ENCODE data around the gene DNAJB11. TPM values are rescaled to one million over a fixed set of nuclear protein-coding genes. Genes with fewer than 3 reads are reported as not detected.

The DNAJB11 gene
- total RNA-seq: 10 to 100 TPM; 19.5 to 40.0 (median 33.5) TPM

DNA sequence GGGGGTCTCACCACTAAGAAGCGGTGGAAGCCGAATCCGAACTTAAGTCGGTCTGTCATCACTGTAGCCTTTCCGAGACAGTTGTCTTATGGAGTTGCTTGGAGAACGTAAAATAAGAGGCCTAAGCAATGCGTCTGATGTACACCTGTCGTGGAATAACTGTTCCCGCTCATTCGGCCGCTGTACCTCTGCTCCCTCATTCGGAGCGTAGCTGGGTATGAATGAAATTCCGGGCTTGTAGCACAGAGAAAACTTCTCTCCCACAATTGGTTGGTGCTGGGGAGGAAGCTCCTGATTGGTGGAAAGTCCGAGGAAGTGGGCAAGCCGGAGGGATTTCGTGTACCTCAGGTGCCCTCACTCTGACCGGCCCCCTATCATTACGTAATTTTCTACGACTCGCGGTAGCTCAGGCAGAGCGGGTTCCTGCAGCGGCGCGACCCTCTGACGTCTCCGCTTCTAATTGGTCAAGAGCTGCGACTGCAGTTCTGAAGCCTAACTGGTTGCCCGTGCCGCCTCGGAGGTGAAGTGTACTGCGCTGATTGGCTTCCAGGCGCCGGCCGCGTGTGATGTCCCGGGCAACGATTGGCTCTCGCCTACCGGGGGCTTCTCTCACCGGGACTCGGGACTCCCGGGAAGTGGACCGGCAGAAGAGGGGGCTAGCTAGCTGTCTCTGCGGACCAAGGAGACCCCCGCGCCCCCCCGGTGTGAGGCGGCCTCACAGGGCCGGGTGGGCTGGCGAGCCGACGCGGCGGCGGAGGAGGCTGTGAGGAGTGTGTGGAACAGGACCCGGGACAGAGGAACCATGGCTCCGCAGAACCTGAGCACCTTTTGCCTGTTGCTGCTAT is at the start of gene DNAJB11:
Gene DNAJB11 (plus strand): TSS at position 625 of the 845 bp plus-strand sequence. CDS start 178 bp downstream, at position 803.
- ATAC-seq: peak; percentile 95
- WGBS, 2 donors (ENCODE audit: low coverage in 1 of 2): 0 to 5% methylated on average over 8 to 17 of the region's 59 CpGs
- Histone ChIP-seq H3K9me3 (no peaks in the 10 kb centered on the region), H3K27ac (peak within 1 kb of the TSS; percentile 87 to 96 (median 94)), H3K27me3 (no peaks in the 10 kb centered on the region), H3K36me3 (peaks cover 3 to 32% of the 10 kb centered on the region in 2 donors), H3K4me1 (peaks cover 0 to 59% (median 18%) of the 10 kb centered on the region in 3 donors), H3K4me3 (peak within 1 kb of the TSS; percentile 84 to 95)
- peak; percentile 83 to 86 for TF ChIP-seq POLR2A (IDR thresholded peaks at IDR 0.05)
- peak; percentile 75 for TF ChIP-seq POLR2AphosphoS5 (IDR thresholded peaks at IDR 0.05)
- no peak for TF ChIP-seq EP300 (IDR thresholded peaks at IDR 0.05)
- TF ChIP-seq, protein P1, sequence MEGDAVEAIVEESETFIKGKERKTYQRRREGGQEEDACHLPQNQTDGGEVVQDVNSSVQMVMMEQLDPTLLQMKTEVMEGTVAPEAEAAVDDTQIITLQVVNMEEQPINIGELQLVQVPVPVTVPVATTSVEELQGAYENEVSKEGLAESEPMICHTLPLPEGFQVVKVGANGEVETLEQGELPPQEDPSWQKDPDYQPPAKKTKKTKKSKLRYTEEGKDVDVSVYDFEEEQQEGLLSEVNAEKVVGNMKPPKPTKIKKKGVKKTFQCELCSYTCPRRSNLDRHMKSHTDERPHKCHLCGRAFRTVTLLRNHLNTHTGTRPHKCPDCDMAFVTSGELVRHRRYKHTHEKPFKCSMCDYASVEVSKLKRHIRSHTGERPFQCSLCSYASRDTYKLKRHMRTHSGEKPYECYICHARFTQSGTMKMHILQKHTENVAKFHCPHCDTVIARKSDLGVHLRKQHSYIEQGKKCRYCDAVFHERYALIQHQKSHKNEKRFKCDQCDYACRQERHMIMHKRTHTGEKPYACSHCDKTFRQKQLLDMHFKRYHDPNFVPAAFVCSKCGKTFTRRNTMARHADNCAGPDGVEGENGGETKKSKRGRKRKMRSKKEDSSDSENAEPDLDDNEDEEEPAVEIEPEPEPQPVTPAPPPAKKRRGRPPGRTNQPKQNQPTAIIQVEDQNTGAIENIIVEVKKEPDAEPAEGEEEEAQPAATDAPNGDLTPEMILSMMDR (IDR thresholded peaks at IDR 0.05): no peak

- no peaks in the 10 kb centered on the region for H3K36me3 ChIP-seq
- no peaks in the 10 kb centered on the region for H3K27me3 ChIP-seq
- no peak overlapping the region for H3K27ac ChIP-seq
- TF ChIP-seq, protein P1 (IDR thresholded peaks at IDR 0.05): no peak
- TF ChIP-seq EP300 (IDR thresholded peaks at IDR 0.05) (no peak), POLR2AphosphoS5 (IDR thresholded peaks at IDR 0.05) (no peak), POLR2A (IDR thresholded peaks at IDR 0.05) (no peak)
- H3K4me1 ChIP-seq: no peaks in the 10 kb centered on the region
- WGBS, 2 donors (ENCODE audit: low coverage in 1 of 2): 62 to 100% methylated on average over 1 to 7 of the region's 10 CpGs
- peaks cover 0 to 8% (median 0%) of the 10 kb centered on the region in 3 donors for H3K9me3 ChIP-seq
- no peak overlapping the region for H3K4me3 ChIP-seq
- ATAC-seq: no peak
Measured at GRCh38 chr3:186520957-186521842, 49.3 kb upstream of the DNAJB11 start.

GRCh38 chr3:186523022-186523421 is 47.5 kb upstream of the DNAJB11 start:
- no peaks in the 10 kb centered on the region for H3K36me3 ChIP-seq
- H3K4me1 ChIP-seq: no peaks in the 10 kb centered on the region
- TF ChIP-seq POLR2A (IDR thresholded peaks at IDR 0.05) (no peak), POLR2AphosphoS5 (IDR thresholded peaks at IDR 0.05) (no peak), EP300 (IDR thresholded peaks at IDR 0.05) (no peak)
- TF ChIP-seq, protein P1 (IDR thresholded peaks at IDR 0.05): no peak
- ATAC-seq: no peak
- no peak overlapping the region for H3K27ac ChIP-seq
- 81 to 84% methylated on average over 2 to 4 of the region's 6 CpGs for WGBS, 2 donors (ENCODE audit: low coverage in 1 of 2)
- H3K27me3 ChIP-seq: no peaks in the 10 kb centered on the region
- H3K4me3 ChIP-seq: no peak overlapping the region
- H3K9me3 ChIP-seq: no peaks in the 10 kb centered on the region

DNA sequence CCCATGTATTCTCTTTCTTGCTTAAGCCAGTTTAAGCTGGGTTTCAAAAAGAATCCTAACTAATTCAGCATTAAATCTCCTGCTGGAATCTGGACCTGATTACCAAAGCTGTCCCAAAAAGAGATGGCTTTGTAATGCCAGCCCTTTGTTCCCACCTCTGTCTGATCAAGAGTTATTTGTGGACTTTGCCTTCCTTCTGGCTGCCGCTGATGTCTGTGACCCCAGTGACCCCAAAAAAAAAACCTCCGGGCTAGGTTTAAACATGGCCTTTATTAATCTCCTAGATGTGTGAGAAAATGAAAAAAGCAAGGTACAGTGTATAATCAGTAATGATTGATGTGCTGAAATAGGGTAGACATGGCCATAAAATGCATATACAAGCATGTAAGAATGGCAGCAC is 47.1 kb upstream of the DNAJB11 start:
- Histone ChIP-seq H3K4me1 (no peaks in the 10 kb centered on the region), H3K27me3 (no peaks in the 10 kb centered on the region), H3K4me3 (no peak overlapping the region), H3K27ac (no peak overlapping the region), H3K36me3 (no peaks in the 10 kb centered on the region), H3K9me3 (no peaks in the 10 kb centered on the region)
- WGBS, 2 donors (ENCODE audit: low coverage in 1 of 2): 23% methylated on average over 2 of the region's 2 CpGs; no CpG with 5 or more reads in 1 of the 2 donors
- no peak for ATAC-seq
- TF ChIP-seq EP300 (IDR thresholded peaks at IDR 0.05): no peak
- TF ChIP-seq POLR2A (IDR thresholded peaks at IDR 0.05): no peak
- no peak for TF ChIP-seq POLR2AphosphoS5 (IDR thresholded peaks at IDR 0.05)
- TF ChIP-seq, protein P1 (IDR thresholded peaks at IDR 0.05): no peak
